Right kidney (tissue), 1 donor: ENCODE results near the gene SSBP3.

Source experiments
- DNase-seq: peaks from one replicate; pipeline ENCODE4 v3.0.0-alpha.2; 2016

SSBP3 gene

GRCh38 chr1:54413732-54414131 lies 7.5 kb upstream of the SSBP3 start:
- DNase-seq, result no peak

GRCh38 chr1:54413295-54413694 lies 7.1 kb upstream of the SSBP3 start:
- DNase-seq, result no peak

GRCh38 chr1:54410359-54410758 lies 4.2 kb upstream of the SSBP3 start:
- no peak for DNase-seq

- DNase-seq, result no peak
Observed at GRCh38 chr1:54409156-54410142, 3.3 kb upstream of the SSBP3 start.

- no peak for DNase-seq
Observed at GRCh38 chr1:54408147-54409066, 2.2 kb upstream of the SSBP3 start.

- DNase-seq, result peak; percentile 86
Observed at GRCh38 chr1:54407404-54408146, 1.4 kb upstream of the SSBP3 start.

- DNase-seq, result no peak
Observed at GRCh38 chr1:54407154-54407403, 885 bp upstream of the SSBP3 start.

GRCh38 chr1:54405898-54406293 lies 298 bp downstream of the SSBP3 start:
- peak; percentile 48 for DNase-seq

GRCh38 chr1:54404939-54405897 lies 976 bp downstream of the SSBP3 start:
- DNase-seq, result peak; percentile 71

GRCh38 chr1:54404263-54404662 lies 1.9 kb downstream of the SSBP3 start:
- no peak for DNase-seq

GRCh38 chr1:54403808-54404261 lies 2.4 kb downstream of the SSBP3 start:
- DNase-seq, result no peak

- no peak for DNase-seq
Observed at GRCh38 chr1:54403405-54403804, 2.8 kb downstream of the SSBP3 start.

GRCh38 chr1:54402896-54403295 lies 3.3 kb downstream of the SSBP3 start:
- DNase-seq, result no peak

- no peak for DNase-seq
Observed at GRCh38 chr1:54401799-54402198, 4.4 kb downstream of the SSBP3 start.

- no peak for DNase-seq
Observed at GRCh38 chr1:54400329-54400728, 5.9 kb downstream of the SSBP3 start.

- DNase-seq, result no peak
Observed at GRCh38 chr1:54399765-54400164, 6.4 kb downstream of the SSBP3 start.

GRCh38 chr1:54398963-54399528 lies 7.1 kb downstream of the SSBP3 start:
- no peak for DNase-seq

- DNase-seq, result no peak
Observed at GRCh38 chr1:54397980-54398379, 8.2 kb downstream of the SSBP3 start.

GRCh38 chr1:54397090-54397591 lies 9.1 kb downstream of the SSBP3 start:
- no peak for DNase-seq

GRCh38 chr1:54396261-54396933 lies 9.8 kb downstream of the SSBP3 start:
- no peak for DNase-seq
